ENCODE measurements around the gene KIAA0408. TPM values are rescaled to one million over a fixed set of nuclear protein-coding genes. Genes with fewer than 3 reads are reported as not detected.
"Not testable (repeated sequence)": the region's sequence is repeated elsewhere in the genome, so short reads cannot be mapped to it uniquely, and the experiment has no call there.

Gene KIAA0408
- total and polyA plus RNA-seq, 8 donors: 0.09 to 4.9 (median 1.2) TPM

- intact Hi-C loops (cut with DNase I): loop anchor here in 1 of 3 donors (10.0 kb wide), 1 partner anchor 109 kb away; no protein-coding TSS in a partner anchor
- ATAC-seq: no peak
These were observed 35.3 kb downstream of the KIAA0408 start for GRCh38 chr6:127423921-127424320.

GRCh38 chr6:127421164-127421563 lies 38.0 kb downstream of the KIAA0408 start:
- not testable (repeated sequence) for FAIRE-seq, H3K9me3 ChIP-seq, H3K27me3 ChIP-seq, DNase-seq, ATAC-seq, H3K27ac ChIP-seq, H3K36me3 ChIP-seq, H3K4me3 ChIP-seq, H3K4me1 ChIP-seq
- 57 to 68% methylated on average over 3 of the region's 3 CpGs for WGBS, 2 donors
- intact Hi-C loops (cut with DNase I): loop anchor here in 1 of 3 donors (10.0 kb wide), 1 partner anchor 106 kb away; no protein-coding TSS in a partner anchor

More at GRCh38 chr6:127423921-127424320, 35.3 kb downstream of the KIAA0408 start:
- 70 to 76% methylated on average over 2 of the region's 2 CpGs for WGBS, 2 donors
- Histone ChIP-seq H3K4me1 (no peaks in the 10 kb centered on the region), H3K27ac (no peak overlapping the region), H3K4me3 (no peak overlapping the region), H3K27me3 (no peaks in the 10 kb centered on the region), H3K9me3 (no peaks in the 10 kb centered on the region), H3K36me3 (no peaks in the 10 kb centered on the region)
- FAIRE-seq (no peak), DNase-seq (no peak)
- no peak for TF ChIP-seq CTCF (IDR thresholded peaks at IDR 0.05)

- DNase-seq (peak in 3 of 6 donors; percentile 40 to 53 (median 53)), ATAC-seq (peak; percentile 87 to 100 (median 98)), FAIRE-seq (no peak)
- WGBS, 2 donors: 1 to 5% methylated on average over 2 of the region's 2 CpGs
- Histone ChIP-seq H3K27me3 (no peaks in the 10 kb centered on the region), H3K4me3 (no peak overlapping the region), H3K27ac (no peak overlapping the region), H3K9me3 (no peaks in the 10 kb centered on the region), H3K4me1 (no peaks in the 10 kb centered on the region), H3K36me3 (no peaks in the 10 kb centered on the region)
- intact Hi-C loops (cut with DNase I): loop anchor here in 1 of 3 donors (10.0 kb wide), 1 partner anchor 106 kb away; no protein-coding TSS in a partner anchor
- peak in 1 of 4 donors; percentile 33 for TF ChIP-seq CTCF (IDR thresholded peaks at IDR 0.05)
These were observed 38.6 kb downstream of the KIAA0408 start for GRCh38 chr6:127420556-127420955.

GRCh38 chr6:127415096-127415495 lies 44.1 kb downstream of the KIAA0408 start:
- no peak for FAIRE-seq
- Histone ChIP-seq H3K9me3 (no peaks in the 10 kb centered on the region), H3K4me3 (no peak overlapping the region), H3K27me3 (no peaks in the 10 kb centered on the region), H3K27ac (no peak overlapping the region), H3K36me3 (no peaks in the 10 kb centered on the region), H3K4me1 (no peaks in the 10 kb centered on the region)
- WGBS, 2 donors: 76 to 80% methylated on average over 2 of the region's 2 CpGs
- no peak for DNase-seq
- intact Hi-C loops (cut with DNase I): no loop called here
- no peak for TF ChIP-seq CTCF (IDR thresholded peaks at IDR 0.05)
- ATAC-seq: no peak

GRCh38 chr6:127413123-127413522 lies 46.1 kb downstream of the KIAA0408 start:
- WGBS, 2 donors: 41 to 42% methylated on average over 4 of the region's 4 CpGs
- peak in 2 of 6 donors; percentile 5 to 17 for DNase-seq
- H3K27me3 ChIP-seq; H3K9me3 ChIP-seq; H3K4me1 ChIP-seq; ATAC-seq; H3K36me3 ChIP-seq; H3K4me3 ChIP-seq; FAIRE-seq; H3K27ac ChIP-seq; intact Hi-C loops (cut with DNase I): not testable (repeated sequence)

- DNase-seq; ATAC-seq; H3K4me1 ChIP-seq; H3K27me3 ChIP-seq; H3K9me3 ChIP-seq; H3K4me3 ChIP-seq; H3K36me3 ChIP-seq; H3K27ac ChIP-seq; intact Hi-C loops (cut with DNase I); FAIRE-seq: not testable (repeated sequence)
- WGBS, 2 donors: 92 to 94% methylated on average over 8 of the region's 8 CpGs
These were observed 47.2 kb downstream of the KIAA0408 start for GRCh38 chr6:127412016-127412415.

Other genes starting within 250 kb of the KIAA0408 start
- 10 to 100 TPM in 4 of 6 donors, 1 to 10 TPM in 2; 8.7 to 24.7 (median 13.1) TPM for gene RNF146, start 192.5 kb downstream of the KIAA0408 start, total RNA-seq
- 10 to 100 TPM; 17.0 to 28.6 TPM for gene RNF146, start 192.5 kb downstream of the KIAA0408 start, polyA plus RNA-seq
- 10 to 100 TPM; 13.9 to 27.9 (median 21.2) TPM for gene ECHDC1, start 115.8 kb downstream of the KIAA0408 start, total RNA-seq
- 10 to 100 TPM; 14.0 to 20.5 TPM for gene ECHDC1, start 115.8 kb downstream of the KIAA0408 start, polyA plus RNA-seq
- gene C6orf58, start 117.8 kb upstream of the KIAA0408 start, total RNA-seq: under 1 TPM in 4 of 6 donors, not detected in 2; 0.15 to 0.34 (median 0.22) TPM
- gene C6orf58, start 117.8 kb upstream of the KIAA0408 start, polyA plus RNA-seq: under 1 TPM; 0.23 to 0.45 TPM

Data from pancreas (tissue), 10 donors.